Spleen (tissue), 11 donors: Measurements from ENCODE around the gene TRPM5. TPM values are rescaled to one million over a fixed set of nuclear protein-coding genes. Genes with fewer than 3 reads are reported as not detected.

ENCODE experiments used
- DNase-seq: peaks from one replicate; pipeline ENCODE4 v3.0.0-alpha.2; 2020
- H3K27ac ChIP-seq, 8 donors: fragments of 200-600 bp; sonication (generic) in 7 of 8; 1 replicate in 4 of 8; 2 replicates in 4 of 8; pipeline versions ENCODE4 v1.5.0 to v1.8.0; 2016 to 2021; ENCODE audit warnings: inconsistent platforms in 4 of 8, mild to moderate bottlenecking in 4 of 8, moderate library complexity in 1 of 8
- H3K27me3 ChIP-seq, 7 donors: fragments of 200-600 bp; sonication (generic) in 6 of 7; replicated peaks in 1 of 7; 1 replicate in 4 of 7; 2 replicates in 3 of 7; pipeline versions ENCODE4 v1.5.0 to v1.8.0; 2016 to 2021; ENCODE audit warnings: inconsistent platforms in 3 of 7, mild to moderate bottlenecking in 1 of 7
- H3K36me3 ChIP-seq, 6 donors: fragments of 200-600 bp; sonication (generic) in 5 of 6; 1 replicate in 4 of 6; 2 replicates in 2 of 6; pipeline versions ENCODE4 v1.5.0 to v1.8.0; 2016 to 2021; ENCODE audit warnings: inconsistent platforms in 2 of 6
- H3K4me1 ChIP-seq, 6 donors: fragments of 200-600 bp; sonication (generic) in 5 of 6; 1 replicate in 3 of 6; 2 replicates in 3 of 6; pipeline versions ENCODE4 v1.5.0 to v1.8.0; 2016 to 2021; ENCODE audit warnings: inconsistent platforms in 3 of 6
- H3K4me3 ChIP-seq, 8 donors: fragments of 200-600 bp; sonication (generic) in 7 of 8; 1 replicate in 4 of 8; 2 replicates in 4 of 8; pipeline versions ENCODE4 v1.5.0 to v1.8.0; 2016 to 2021; ENCODE audit warnings: inconsistent platforms in 4 of 8, mild to moderate bottlenecking in 4 of 8, moderate library complexity in 2 of 8
- H3K9me3 ChIP-seq, 8 donors: fragments of 200-600 bp; sonication (generic) in 7 of 8; 1 replicate in 4 of 8; 2 replicates in 4 of 8; pipeline versions ENCODE4 v1.5.0 to v1.8.0; 2016 to 2021; ENCODE audit warnings: inconsistent platforms in 4 of 8
- POLR2A ChIP-seq, 3 donors: fragments of 450-650 bp; IDR thresholded peaks; one replicate each; pipeline ENCODE4 v1.5.1; 2017; ENCODE audit warnings: antibody characterized with exemption in 3 of 3, mild to moderate bottlenecking in 1 of 3
- POLR2AphosphoS5 ChIP-seq, 3 donors: sonication (generic); formaldehyde crosslinking; IDR thresholded peaks; one replicate each; pipeline ENCODE4 v1.5.1; 2017; ENCODE audit warnings: antibody characterized with exemption in 3 of 3
- WGBS, 5 donors: extraction: QIAGEN DNeasy Blood & Tissue Kit in 3 of 5; methylation state at CpG; one replicate each; pipeline versions ENCODE4 v1.1.5 to v1.1.7; 2013 to 2018; 5-methylcytosine and 5-hydroxymethylcytosine counted together
- intact Hi-C: fragments of 100-400 bp; cut with DNase I; formaldehyde crosslinking; loops from one replicate; pipeline ENCODE4 v1.15.0; 2023; ENCODE audit warnings: low total_unique reads
- polyA plus RNA-seq, 3 donors: library from polyadenylated mRNA; stranded (reverse); fragments of 200-250 nt; gene quantifications; one replicate each; pipeline ENCODE4 v1.2.1, GENCODE V29; 2013
- total RNA-seq, 7 donors: library from RNA; depleted of rRNA in 3 of 7; stranded (reverse); fragments of >200 nt in 3 of 7; fragmentation: NEBNext Ultra II Directional in 4 of 7; extraction: Animal tissue kit (Norgen Biotek cat#: 25700) in 4 of 7; gene quantifications; one replicate each; pipeline versions ENCODE4 v1.1.0 to v1.2.1, GENCODE V29; 2016 to 2021
- TF ChIP-seq, protein P1 (sequence below), 11 experiments: fragments of 200-600 bp in 7 of 11; fragments of 450-650 bp in 4 of 11; sonication (generic) in 4 of 11; IDR thresholded peaks in 8 of 11; conservative IDR thresholded peaks in 3 of 11; 1 replicate in 7 of 11; 2 replicates in 4 of 11; pipeline versions ENCODE4 v1.4.0 to v1.8.0; 2016 to 2021; ENCODE audit warnings: antibody characterized with exemption in 11 of 11, inconsistent platforms in 4 of 11, mild to moderate bottlenecking in 1 of 11
- donor health status: healthy with polysubstance abuse.
- donor health status: DM: no; HTN: no; CAD: no; lungs with moderate emphysema.
- donor health status: DM: no; HTN: no; CAD: no.
- donor health status: Bipolar disorder and iron deficiency.
- donor health status: healthy.
- donor health status: DM: no; HTN: no; CAD: no.
- donor health status: DM: yes; HTN: yes; CAD: no.

TRPM5 gene
- total and polyA plus RNA-seq, 10 donors, result 0.02 to 0.28 (median 0.16) TPM; not detected in 4

DNA sequence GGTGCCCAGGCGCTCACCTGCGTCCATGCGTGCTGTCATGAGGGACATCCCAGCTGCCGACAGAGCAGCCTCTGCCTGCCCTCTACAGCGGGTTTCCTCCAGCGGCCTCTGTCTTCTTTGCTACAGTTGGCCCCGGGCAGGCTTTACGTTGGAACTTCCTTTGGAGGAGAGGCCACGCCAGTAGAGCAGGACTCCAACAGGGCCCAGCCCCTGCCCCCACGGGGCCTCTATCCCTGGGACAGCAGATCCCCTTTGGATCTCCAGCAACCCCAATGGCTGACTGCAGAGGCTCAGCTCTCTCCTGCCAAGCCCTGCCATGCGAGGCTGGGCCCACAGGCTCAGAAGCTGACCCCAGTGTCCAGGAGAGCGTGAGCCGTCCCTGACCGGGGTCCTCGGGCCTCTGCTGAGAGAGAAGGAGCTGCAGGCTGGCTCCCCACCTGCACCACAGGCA, 12.1 kb downstream of the TRPM5 start:
- H3K27ac ChIP-seq, result no peak overlapping the region
- TF ChIP-seq, protein P1, sequence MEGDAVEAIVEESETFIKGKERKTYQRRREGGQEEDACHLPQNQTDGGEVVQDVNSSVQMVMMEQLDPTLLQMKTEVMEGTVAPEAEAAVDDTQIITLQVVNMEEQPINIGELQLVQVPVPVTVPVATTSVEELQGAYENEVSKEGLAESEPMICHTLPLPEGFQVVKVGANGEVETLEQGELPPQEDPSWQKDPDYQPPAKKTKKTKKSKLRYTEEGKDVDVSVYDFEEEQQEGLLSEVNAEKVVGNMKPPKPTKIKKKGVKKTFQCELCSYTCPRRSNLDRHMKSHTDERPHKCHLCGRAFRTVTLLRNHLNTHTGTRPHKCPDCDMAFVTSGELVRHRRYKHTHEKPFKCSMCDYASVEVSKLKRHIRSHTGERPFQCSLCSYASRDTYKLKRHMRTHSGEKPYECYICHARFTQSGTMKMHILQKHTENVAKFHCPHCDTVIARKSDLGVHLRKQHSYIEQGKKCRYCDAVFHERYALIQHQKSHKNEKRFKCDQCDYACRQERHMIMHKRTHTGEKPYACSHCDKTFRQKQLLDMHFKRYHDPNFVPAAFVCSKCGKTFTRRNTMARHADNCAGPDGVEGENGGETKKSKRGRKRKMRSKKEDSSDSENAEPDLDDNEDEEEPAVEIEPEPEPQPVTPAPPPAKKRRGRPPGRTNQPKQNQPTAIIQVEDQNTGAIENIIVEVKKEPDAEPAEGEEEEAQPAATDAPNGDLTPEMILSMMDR (IDR thresholded peaks at IDR 0.05 in 8 of 11, conservative IDR thresholded peaks at IDR 0.05 in 3 of 11), result no peak
- no peak for TF ChIP-seq POLR2A (IDR thresholded peaks at IDR 0.05)
- no peak for TF ChIP-seq POLR2AphosphoS5 (IDR thresholded peaks at IDR 0.05)
- intact Hi-C loops, result no loop called here
- peak; percentile 59 for DNase-seq
- no peaks in the 10 kb centered on the region for H3K9me3 ChIP-seq
- peaks cover 0 to 21% (median 0%) of the 10 kb centered on the region in 7 donors for H3K27me3 ChIP-seq
- H3K4me1 ChIP-seq, result no peaks in the 10 kb centered on the region
- 75 to 87% (median 77%) methylated on average over 8 to 15 of the region's 15 CpGs for WGBS, 5 donors
- H3K36me3 ChIP-seq, result no peaks in the 10 kb centered on the region
- H3K4me3 ChIP-seq, result no peak overlapping the region

DNA sequence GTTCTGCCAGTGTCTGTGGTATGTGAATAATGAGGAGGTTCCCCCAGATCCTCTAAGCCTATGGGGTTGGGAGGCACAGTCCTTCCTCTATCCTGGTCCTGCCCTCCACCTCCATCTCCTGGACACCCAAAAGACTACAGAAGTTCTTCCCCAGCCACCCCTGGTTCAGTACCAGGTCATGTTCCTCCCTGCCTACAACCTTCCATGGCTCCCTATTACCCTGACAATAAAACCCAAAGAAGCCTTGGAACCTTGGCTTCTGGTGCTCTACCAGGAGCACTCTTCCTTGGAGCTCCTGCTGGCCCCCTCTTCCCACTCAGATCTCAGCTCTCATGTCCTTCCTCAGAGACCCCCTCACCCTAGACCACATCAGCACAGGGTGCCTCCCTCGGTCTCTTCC, 12.9 kb downstream of the TRPM5 start:
- Histone ChIP-seq H3K36me3 (no peaks in the 10 kb centered on the region), H3K4me1 (no peaks in the 10 kb centered on the region), H3K27ac (no peak overlapping the region), H3K4me3 (no peak overlapping the region), H3K9me3 (no peaks in the 10 kb centered on the region), H3K27me3 (peaks cover 0 to 14% (median 0%) of the 10 kb centered on the region in 7 donors)
- no peak for DNase-seq
- TF ChIP-seq, protein P1 (IDR thresholded peaks at IDR 0.05 in 8 of 11, conservative IDR thresholded peaks at IDR 0.05 in 3 of 11), result no peak
- no peak for TF ChIP-seq POLR2A (IDR thresholded peaks at IDR 0.05)
- no peak for TF ChIP-seq POLR2AphosphoS5 (IDR thresholded peaks at IDR 0.05)
- WGBS, 5 donors, result 80 to 96% (median 87%) methylated on average over 1 of the region's 1 CpG
- intact Hi-C loops, result no loop called here

DNA sequence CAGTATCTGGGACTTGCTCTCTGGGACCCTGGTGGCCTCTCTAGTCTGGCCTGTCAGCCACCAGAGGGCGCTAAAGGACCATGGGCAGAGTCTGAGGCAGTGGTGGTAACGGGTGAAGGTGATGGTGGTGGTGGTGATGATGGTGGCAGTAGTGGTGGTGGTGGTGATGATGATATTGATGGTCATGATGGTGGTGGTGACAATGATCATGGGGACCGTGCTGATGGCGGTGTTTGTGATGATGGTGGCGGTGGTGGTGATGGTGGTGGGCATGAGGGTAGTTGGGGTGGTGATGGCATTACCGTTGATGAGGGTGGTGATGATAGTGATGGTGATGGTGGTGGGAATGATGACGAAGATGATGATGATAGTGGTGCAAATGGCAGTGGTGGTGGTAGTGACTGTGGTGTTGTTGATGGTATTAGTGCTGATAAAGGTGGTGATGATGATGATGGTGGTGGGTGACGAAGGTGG, 16.0 kb downstream of the TRPM5 start:
- DNase-seq, result peak; percentile 95
- WGBS, 5 donors, result 50 to 64% (median 57%) methylated on average over 8 of the region's 8 CpGs
- TF ChIP-seq POLR2AphosphoS5 (IDR thresholded peaks at IDR 0.05), result no peak
- TF ChIP-seq, protein P1 (IDR thresholded peaks at IDR 0.05 in 8 of 11, conservative IDR thresholded peaks at IDR 0.05 in 3 of 11), result peak; percentile 87 to 100 (median 94)
- Histone ChIP-seq H3K4me1 (no peaks in the 10 kb centered on the region), H3K27ac (no peak overlapping the region), H3K9me3 (no peaks in the 10 kb centered on the region), H3K4me3 (no peak overlapping the region), H3K36me3 (no peaks in the 10 kb centered on the region), H3K27me3 (peaks cover 0 to 17% (median 0%) of the 10 kb centered on the region in 7 donors)
- intact Hi-C loops, result loop anchor here (1.0 to 2.0 kb wide), 2 partner anchors 103 to 462 kb away; no protein-coding TSS in a partner anchor

DNA sequence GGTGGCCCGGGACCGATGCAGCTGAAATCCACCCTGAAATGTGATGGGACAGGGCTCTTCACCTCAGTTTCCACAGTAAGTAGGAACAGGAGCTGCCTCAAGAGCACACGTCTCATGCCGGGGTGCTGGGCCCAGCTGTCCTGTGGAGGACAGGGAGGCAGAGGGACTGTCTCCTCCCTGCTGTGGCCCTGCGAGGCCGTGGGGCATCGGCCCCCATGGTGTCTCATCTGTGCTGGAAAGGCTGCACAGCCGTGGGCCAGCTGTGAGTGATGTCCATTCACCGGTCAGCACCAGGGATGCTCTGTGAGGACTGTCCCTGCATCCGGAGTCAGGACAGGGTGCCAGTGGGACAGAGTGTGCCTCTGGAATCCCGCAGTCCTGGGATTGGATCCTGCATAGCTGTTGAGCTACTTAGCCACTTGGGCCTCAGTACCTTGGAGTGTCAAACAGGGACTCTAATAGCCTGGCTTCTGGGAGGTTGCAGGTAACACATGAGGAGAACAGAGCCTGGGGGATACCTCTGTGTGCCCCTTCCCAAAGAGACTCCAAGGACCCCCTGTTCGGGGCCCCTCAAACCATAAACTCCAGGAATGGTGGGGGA, 16.5 kb downstream of the TRPM5 start:
- no peak overlapping the region for H3K4me3 ChIP-seq
- DNase-seq, result no peak
- no peak for TF ChIP-seq POLR2AphosphoS5 (IDR thresholded peaks at IDR 0.05)
- TF ChIP-seq POLR2A (IDR thresholded peaks at IDR 0.05), result no peak
- TF ChIP-seq, protein P1 (IDR thresholded peaks at IDR 0.05 in 8 of 11, conservative IDR thresholded peaks at IDR 0.05 in 3 of 11), result no peak
- 53 to 74% (median 71%) methylated on average over 6 to 12 of the region's 12 CpGs for WGBS, 5 donors
- intact Hi-C loops, result loop anchor here (1.0 to 2.0 kb wide), 2 partner anchors 103 to 463 kb away; no protein-coding TSS in a partner anchor
- no peaks in the 10 kb centered on the region for H3K9me3 ChIP-seq
- no peak overlapping the region for H3K27ac ChIP-seq
- no peaks in the 10 kb centered on the region for H3K4me1 ChIP-seq
- H3K36me3 ChIP-seq, result no peaks in the 10 kb centered on the region
- H3K27me3 ChIP-seq, result peaks cover 0 to 19% (median 0%) of the 10 kb centered on the region in 7 donors
